Small intestine (tissue), 7 donors: ENCODE results near the gene MT1H. TPM values are rescaled to one million over a fixed set of nuclear protein-coding genes. Genes with fewer than 3 reads are reported as not detected.

Source experiments
- DNase-seq, 2 donors: peaks; one replicate each; pipeline versions ENCODE4 v3.0.0 to v3.0.0-alpha.2; 2013
- FAIRE-seq: peaks from 2 replicates; lab custom pipeline; 2012; peaks lifted over from hg19 to GRCh38; lab: Jason Lieb, UNC
- H3K27ac ChIP-seq, 3 donors: one replicate each; pipeline ENCODE4 v1.5.1; 2013; ENCODE audit warnings: low read length in 2 of 3, mild to moderate bottlenecking in 2 of 3, control low read depth in 1 of 3, inconsistent platforms in 1 of 3, low read depth in 1 of 3, moderate library complexity in 1 of 3
- H3K27me3 ChIP-seq, 3 donors: one replicate each; pipeline ENCODE4 v1.6.1; 2013; ENCODE audit warnings: low read length in 3 of 3, inconsistent platforms in 1 of 3; ENCODE audit not compliant: control insufficient read depth in 3 of 3, insufficient read depth in 3 of 3
- H3K36me3 ChIP-seq, 3 donors: one replicate each; pipeline ENCODE4 v1.6.1; 2013; ENCODE audit warnings: low read length in 3 of 3, inconsistent platforms in 1 of 3, low read depth in 1 of 3, mild to moderate bottlenecking in 1 of 3, moderate library complexity in 1 of 3; ENCODE audit not compliant: control insufficient read depth in 3 of 3, insufficient read depth in 2 of 3
- H3K4me1 ChIP-seq, 3 donors: one replicate each; pipeline ENCODE4 v1.6.1; 2013; ENCODE audit warnings: low read length in 2 of 3, inconsistent platforms in 1 of 3, low read depth in 1 of 3, mild to moderate bottlenecking in 1 of 3, moderate library complexity in 1 of 3; ENCODE audit not compliant: control insufficient read depth in 3 of 3, insufficient read depth in 2 of 3
- H3K4me3 ChIP-seq, 3 donors: one replicate each; pipeline ENCODE4 v1.5.1; 2013; ENCODE audit warnings: low read length in 3 of 3, control low read depth in 1 of 3, inconsistent platforms in 1 of 3, low read depth in 1 of 3, mild to moderate bottlenecking in 1 of 3, moderate library complexity in 1 of 3
- H3K9me3 ChIP-seq, 2 donors: one replicate each; pipeline ENCODE4 v1.6.1; 2013; ENCODE audit warnings: low read depth in 1 of 2, low read length in 1 of 2; ENCODE audit not compliant: control insufficient read depth in 2 of 2, insufficient read depth in 1 of 2
- WGBS, 3 donors: extraction: QIAGEN DNeasy Blood & Tissue Kit; methylation state at CpG; one replicate each; pipeline ENCODE4 v1.1.7; 2013; 5-methylcytosine and 5-hydroxymethylcytosine counted together
- polyA plus RNA-seq, 4 donors: library from polyadenylated mRNA; stranded (reverse) in 3 of 4; unstranded in 1 of 4; fragments of 200-250 nt in 3 of 4; fragments of 120-200 nt in 1 of 4; gene quantifications; one replicate each; pipeline versions ENCODE4 v1.2.1 to v1.2.3, GENCODE V29; 2013
- donor health status: healthy with polysubstance abuse.
- donor health status: control.
- donor health status: control.
- donor health status: Bipolar disorder and iron deficiency.
- donor health status: healthy.

The MT1H gene
- polyA plus RNA-seq, 4 donors: 3.6 to 930 (median 62.8) TPM

DNA sequence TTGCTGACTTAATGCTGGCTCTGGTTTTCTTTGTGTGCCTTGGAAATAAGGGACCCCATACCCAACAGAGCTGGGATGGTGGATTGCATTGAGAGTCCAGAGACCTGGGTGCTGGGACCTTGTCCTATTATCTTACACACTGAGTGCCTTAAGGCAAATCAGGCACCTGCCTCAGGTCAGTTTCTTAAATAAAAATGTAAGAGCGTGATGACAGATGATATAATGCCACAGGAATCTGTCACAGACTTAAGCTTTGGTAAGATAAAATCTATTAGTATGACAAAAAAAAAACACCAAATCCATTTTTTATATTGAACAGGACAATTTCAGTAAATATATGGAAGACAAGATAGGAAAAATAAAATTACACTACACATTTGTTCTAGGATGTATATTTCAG is 29.5 kb upstream of the MT1H start:
- Histone ChIP-seq H3K4me3 (no peak overlapping the region), H3K9me3 (no peaks in the 10 kb centered on the region), H3K27me3 (peaks cover 0 to 88% (median 16%) of the 10 kb centered on the region in 3 donors), H3K36me3 (no peaks in the 10 kb centered on the region), H3K27ac (no peak overlapping the region), H3K4me1 (peaks cover 2 to 23% (median 4%) of the 10 kb centered on the region in 3 donors)
- DNase-seq (no peak), FAIRE-seq (no peak)
- 63 to 84% (median 83%) methylated on average over 1 of the region's 1 CpG for whole genome bisulfite sequencing, 3 donors

DNA sequence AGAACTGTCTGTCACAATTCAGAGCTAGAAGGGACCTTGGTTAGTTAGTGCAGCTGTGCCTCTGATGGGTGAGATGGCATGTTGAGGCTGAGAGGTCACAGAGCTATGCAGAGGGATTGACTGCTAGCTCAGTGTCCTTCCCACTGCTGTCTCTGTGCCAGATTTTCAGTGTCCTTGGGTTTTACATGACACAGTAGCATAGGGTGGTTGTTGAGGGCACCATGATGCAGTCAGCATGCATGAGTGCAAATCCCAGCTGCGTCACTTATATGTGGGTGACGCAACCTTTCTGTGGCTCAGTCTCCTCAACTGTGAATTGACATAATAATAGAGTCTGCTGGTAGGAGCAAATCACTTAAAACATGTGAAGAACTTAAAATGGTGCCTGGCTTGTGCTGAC is 28.4 kb upstream of the MT1H start:
- 96 to 98% (median 96%) methylated on average over 2 of the region's 2 CpGs for WGBS, 3 donors
- no peak for DNase-seq
- Histone ChIP-seq H3K4me1 (peaks cover 2 to 21% (median 4%) of the 10 kb centered on the region in 3 donors), H3K27ac (no peak overlapping the region), H3K9me3 (no peaks in the 10 kb centered on the region), H3K36me3 (no peaks in the 10 kb centered on the region), H3K4me3 (no peak overlapping the region), H3K27me3 (peaks cover 0 to 80% (median 10%) of the 10 kb centered on the region in 3 donors)
- FAIRE-seq: no peak

DNA sequence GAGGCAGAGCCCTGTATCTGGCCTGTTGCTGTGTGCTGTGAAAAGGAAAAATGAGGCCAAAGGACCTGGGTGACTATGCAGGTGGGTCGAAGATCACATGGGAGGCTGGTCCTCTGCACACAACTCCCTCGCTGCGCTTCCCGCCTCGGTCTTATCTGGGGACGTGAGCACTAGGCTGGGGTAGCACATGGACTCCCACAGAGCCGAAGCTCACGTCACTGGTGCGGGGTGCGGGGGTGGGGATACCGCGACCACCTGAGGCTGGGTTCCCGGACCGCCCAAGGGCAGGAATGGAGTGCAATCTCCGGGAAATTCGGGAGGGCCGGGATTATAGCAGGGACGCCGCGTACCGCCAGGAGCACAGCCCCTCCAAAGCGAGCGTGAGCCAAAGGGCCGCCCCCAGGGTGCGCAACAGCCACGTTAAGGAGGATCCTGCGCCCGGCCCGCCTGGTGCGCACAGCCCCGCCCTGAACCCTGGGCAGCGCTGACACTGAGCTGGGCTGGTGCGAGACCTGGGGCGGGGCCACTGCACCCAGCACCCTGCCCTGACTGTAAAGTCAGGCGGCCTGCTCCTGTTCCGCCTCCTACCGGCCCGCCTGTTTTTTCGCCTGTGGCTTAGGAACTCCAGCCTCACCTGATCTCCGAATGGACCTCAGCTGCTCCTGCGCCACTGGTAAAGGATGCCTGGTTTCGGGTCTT is 26.4 kb upstream of the MT1H start:
- peak overlapping the region in 2 of 3 donors; percentile 21 to 32 for H3K4me3 ChIP-seq
- peaks cover 0 to 62% (median 5%) of the 10 kb centered on the region in 3 donors for H3K27me3 ChIP-seq
- H3K27ac ChIP-seq: peak overlapping the region in 1 of 3 donors; percentile 4
- DNase-seq (peak; percentile 86 to 91), FAIRE-seq (no peak)
- H3K36me3 ChIP-seq: no peaks in the 10 kb centered on the region
- WGBS, 3 donors: 2 to 5% (median 5%) methylated on average over 40 to 42 of the region's 42 CpGs
- peaks cover 2 to 30% (median 4%) of the 10 kb centered on the region in 3 donors for H3K4me1 ChIP-seq
- no peaks in the 10 kb centered on the region for H3K9me3 ChIP-seq

DNA sequence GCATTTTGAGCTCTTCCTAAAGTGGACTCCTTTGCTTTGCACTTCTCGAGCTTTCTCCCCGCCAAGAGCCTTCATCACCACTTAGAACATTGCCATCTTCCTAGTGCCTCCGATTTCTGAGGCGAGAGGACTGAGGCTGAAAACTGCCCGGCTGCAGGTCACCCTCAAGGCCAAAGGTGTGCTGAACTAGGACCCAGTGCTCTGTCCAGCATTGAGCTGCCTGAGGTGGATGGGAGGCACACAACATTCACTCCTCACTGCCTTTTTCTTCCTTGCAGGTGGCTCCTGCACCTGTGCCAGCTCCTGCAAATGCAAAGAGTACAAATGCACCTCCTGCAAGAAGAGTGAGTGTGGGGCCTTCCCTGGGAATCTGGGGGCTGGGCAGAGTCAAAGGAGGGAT is 25.8 kb upstream of the MT1H start:
- DNase-seq: no peak
- H3K4me1 ChIP-seq: peaks cover 2 to 28% (median 4%) of the 10 kb centered on the region in 3 donors
- peaks cover 0 to 56% (median 10%) of the 10 kb centered on the region in 3 donors for H3K27me3 ChIP-seq
- H3K4me3 ChIP-seq: peak overlapping the region in 1 of 3 donors; percentile 21
- no peaks in the 10 kb centered on the region for H3K9me3 ChIP-seq
- no peak for FAIRE-seq
- no peaks in the 10 kb centered on the region for H3K36me3 ChIP-seq
- 34 to 42% (median 41%) methylated on average over 5 of the region's 5 CpGs for WGBS, 3 donors
- no peak overlapping the region for H3K27ac ChIP-seq

DNA sequence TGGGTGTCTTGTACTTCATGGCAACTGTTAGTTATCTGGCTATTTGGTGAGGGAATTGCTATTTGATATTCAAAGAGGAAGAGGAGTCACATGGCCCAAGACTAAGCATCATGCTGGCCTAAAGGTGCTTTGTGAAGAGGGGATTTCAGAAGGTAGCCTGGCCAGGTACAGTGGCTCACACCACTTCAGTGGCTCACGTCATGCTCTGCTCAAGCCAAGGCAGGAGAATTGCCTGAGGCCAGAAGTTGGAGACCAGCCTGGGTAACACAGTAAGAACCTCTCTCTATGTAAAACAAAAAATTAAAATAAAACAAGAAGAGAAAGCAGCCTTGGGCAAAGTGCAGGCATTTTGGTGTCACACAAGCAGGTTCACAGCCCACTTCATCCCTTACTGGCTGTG is 24.3 kb upstream of the MT1H start:
- Histone ChIP-seq H3K4me3 (no peak overlapping the region), H3K4me1 (peaks cover 0 to 33% (median 4%) of the 10 kb centered on the region in 3 donors), H3K27ac (no peak overlapping the region), H3K27me3 (peaks cover 0 to 41% (median 5%) of the 10 kb centered on the region in 3 donors), H3K36me3 (no peaks in the 10 kb centered on the region), H3K9me3 (no peaks in the 10 kb centered on the region)
- DNase-seq (no peak), FAIRE-seq (no peak)
- 78 to 92% (median 89%) methylated on average over 1 of the region's 1 CpG for WGBS, 3 donors

DNA sequence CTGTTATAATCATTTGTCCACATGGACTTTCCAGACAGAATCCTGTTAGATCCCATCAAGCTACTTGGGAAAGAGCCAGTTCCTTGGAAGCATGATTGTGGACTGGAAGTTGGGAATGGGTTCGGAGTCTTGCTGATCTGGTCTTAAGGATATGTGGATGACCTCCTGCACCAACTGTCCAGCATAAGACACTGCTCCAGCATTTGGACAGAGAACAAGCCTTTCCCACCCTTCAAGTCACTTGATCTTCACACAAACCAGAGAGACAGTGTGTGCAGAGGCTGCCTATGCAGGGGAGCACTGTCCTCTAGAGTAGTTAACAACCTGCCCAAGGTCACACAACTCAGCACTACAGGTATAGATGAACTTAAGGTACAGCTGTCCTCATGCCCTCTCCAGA is 23.8 kb upstream of the MT1H start:
- DNase-seq (no peak), FAIRE-seq (no peak)
- Histone ChIP-seq H3K27ac (no peak overlapping the region), H3K27me3 (peaks cover 0 to 36% (median 5%) of the 10 kb centered on the region in 3 donors), H3K4me3 (no peak overlapping the region), H3K9me3 (no peaks in the 10 kb centered on the region), H3K36me3 (no peaks in the 10 kb centered on the region), H3K4me1 (peaks cover 0 to 33% (median 4%) of the 10 kb centered on the region in 3 donors)
- 0% methylated on average over 1 of the region's 1 CpG for WGBS, 3 donors

DNA sequence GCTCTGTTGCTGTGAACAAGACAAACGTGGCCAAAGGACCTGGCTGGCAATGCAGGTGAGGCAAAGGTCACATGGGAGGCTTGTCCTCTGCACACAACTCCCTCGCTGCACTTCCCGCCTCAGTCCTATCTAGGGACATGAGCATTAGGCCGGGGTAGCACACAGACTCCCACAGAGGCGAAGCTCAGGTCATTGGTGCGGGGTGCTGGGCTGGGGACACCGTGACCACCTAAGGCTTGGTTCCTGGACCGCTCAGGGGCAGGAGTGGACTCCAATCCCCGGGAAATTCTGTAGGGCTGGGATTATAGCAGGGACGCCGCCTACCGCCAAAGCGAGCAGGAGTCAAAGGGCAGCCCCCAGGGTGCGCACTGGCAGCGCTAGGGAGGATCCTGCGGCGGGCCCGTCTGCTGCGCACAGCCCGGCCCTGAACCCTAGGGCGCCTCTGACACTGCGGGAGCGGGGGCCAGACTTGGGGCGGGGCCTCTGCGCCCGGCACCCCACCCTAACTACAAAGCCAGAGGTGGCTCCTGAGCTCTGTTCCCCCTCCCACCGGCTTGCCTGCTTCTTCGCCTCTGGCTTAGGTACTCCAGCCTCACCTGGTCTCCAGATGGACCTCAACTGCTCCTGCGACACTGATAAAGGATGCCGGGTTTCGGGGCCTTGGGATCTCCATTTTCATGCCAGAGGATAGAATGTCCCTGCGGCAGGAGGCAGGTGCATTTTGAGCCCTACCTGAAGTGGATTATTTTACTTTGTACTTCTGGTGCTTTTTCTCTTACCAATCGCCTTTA is 21.8 kb upstream of the MT1H start:
- peaks cover 0 to 23% (median 5%) of the 10 kb centered on the region in 3 donors for H3K27me3 ChIP-seq
- peak overlapping the region in 1 of 3 donors; percentile 34 for H3K27ac ChIP-seq
- DNase-seq (peak; percentile 69 to 75), FAIRE-seq (no peak)
- H3K4me3 ChIP-seq: no peak overlapping the region
- H3K9me3 ChIP-seq: no peaks in the 10 kb centered on the region
- H3K4me1 ChIP-seq: peaks cover 0 to 35% (median 4%) of the 10 kb centered on the region in 3 donors
- WGBS, 3 donors: 9 to 24% (median 22%) methylated on average over 29 to 33 of the region's 33 CpGs
- H3K36me3 ChIP-seq: no peaks in the 10 kb centered on the region

DNA sequence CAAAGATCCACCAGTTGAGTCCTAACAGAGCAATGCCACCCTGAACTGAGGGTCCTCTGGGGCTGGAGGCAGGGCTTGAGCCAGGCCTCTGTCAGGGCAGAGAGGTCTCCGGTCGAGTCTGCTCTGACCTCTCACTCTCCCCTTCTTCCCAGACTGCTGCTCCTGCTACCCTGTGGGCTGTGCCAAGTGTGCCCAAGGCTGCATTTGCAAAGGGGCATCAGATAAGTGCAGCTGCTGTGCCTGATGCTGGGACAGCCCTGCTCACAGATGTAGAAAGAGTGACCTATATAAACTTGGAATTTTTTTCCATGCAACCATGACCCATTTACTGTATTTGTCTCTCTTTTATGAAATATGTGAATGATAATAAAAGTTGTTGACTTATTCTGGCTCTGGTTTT is 20.3 kb upstream of the MT1H start:
- FAIRE-seq (no peak), DNase-seq (no peak)
- H3K36me3 ChIP-seq: no peaks in the 10 kb centered on the region
- no peaks in the 10 kb centered on the region for H3K9me3 ChIP-seq
- peaks cover 0 to 22% (median 0%) of the 10 kb centered on the region in 3 donors for H3K4me1 ChIP-seq
- 84 to 95% (median 90%) methylated on average over 2 of the region's 2 CpGs for WGBS, 3 donors
- H3K27me3 ChIP-seq: peaks cover 0 to 11% (median 5%) of the 10 kb centered on the region in 3 donors
- no peak overlapping the region for H3K27ac ChIP-seq
- no peak overlapping the region for H3K4me3 ChIP-seq
